Cardiac muscle cell (in vitro differentiated cells and primary cell): ENCODE data around the gene NPY4R. TPM values are rescaled to one million over a fixed set of nuclear protein-coding genes. Genes with fewer than 3 reads are reported as not detected.
"Not testable (repeated sequence)": the region's sequence is repeated elsewhere in the genome, so short reads cannot be mapped to it uniquely, and the experiment has no call there.

Experiments
- DNase-seq, 2 donors: peaks; one replicate each; pipeline versions ENCODE4 v3.0.0 to v3.0.0-alpha.2; 2010 to 2017; ENCODE audit warnings: low read depth in 1 of 2, low spot score in 1 of 2
- H3K27ac ChIP-seq: fragments of 200-600 bp; sonication (generic); 2 replicates; pipeline ENCODE4 v1.5.1; 2016
- H3K27me3 ChIP-seq: fragments of 200-600 bp; sonication (generic); 2 replicates; pipeline ENCODE4 v1.6.0; 2016; ENCODE audit warnings: control low read depth
- H3K36me3 ChIP-seq: fragments of 200-600 bp; sonication (generic); 2 replicates; pipeline ENCODE4 v1.5.1; 2016; ENCODE audit warnings: control low read depth
- H3K4me1 ChIP-seq: fragments of 200-600 bp; sonication (generic); 2 replicates; pipeline ENCODE4 v1.8.1; 2017; ENCODE audit warnings: low read depth, mild to moderate bottlenecking, mixed run types
- H3K4me3 ChIP-seq: fragments of 200-600 bp; sonication (generic); 2 replicates; pipeline ENCODE4 v1.5.1; 2016; ENCODE audit warnings: mild to moderate bottlenecking
- H3K9me3 ChIP-seq: fragments of 200-600 bp; sonication (generic); 2 replicates; pipeline ENCODE4 v1.5.1; 2017; ENCODE audit warnings: low read depth, mild to moderate bottlenecking, control low read depth
- polyA plus RNA-seq: library from polyadenylated mRNA; unstranded; fragments of >200 nt; fragmentation: Nextera tagmentation; extraction: Ambion mirVana; gene quantifications from 2 replicates; pipeline ENCODE4 v1.2.1, GENCODE V29; 2016
- total RNA-seq: library from RNA; depleted of rRNA; stranded (reverse); fragments of >200 nt; gene quantifications from 2 replicates; pipeline ENCODE4 v1.2.3, GENCODE V29; 2016
- TF ChIP-seq, protein P1 (sequence below): IDR thresholded peaks from 2 replicates; pipeline ENCODE4 v1.5.1; 2012; ENCODE audit warnings: low read depth, mild to moderate bottlenecking, low read length

Gene NPY4R, protein sequence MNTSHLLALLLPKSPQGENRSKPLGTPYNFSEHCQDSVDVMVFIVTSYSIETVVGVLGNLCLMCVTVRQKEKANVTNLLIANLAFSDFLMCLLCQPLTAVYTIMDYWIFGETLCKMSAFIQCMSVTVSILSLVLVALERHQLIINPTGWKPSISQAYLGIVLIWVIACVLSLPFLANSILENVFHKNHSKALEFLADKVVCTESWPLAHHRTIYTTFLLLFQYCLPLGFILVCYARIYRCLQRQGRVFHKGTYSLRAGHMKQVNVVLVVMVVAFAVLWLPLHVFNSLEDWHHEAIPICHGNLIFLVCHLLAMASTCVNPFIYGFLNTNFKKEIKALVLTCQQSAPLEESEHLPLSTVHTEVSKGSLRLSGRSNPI
- total RNA-seq (0.39 and 1.2 TPM in 2 replicates), polyA plus RNA-seq (0.22 and 0.52 TPM in 2 replicates)

DNA sequence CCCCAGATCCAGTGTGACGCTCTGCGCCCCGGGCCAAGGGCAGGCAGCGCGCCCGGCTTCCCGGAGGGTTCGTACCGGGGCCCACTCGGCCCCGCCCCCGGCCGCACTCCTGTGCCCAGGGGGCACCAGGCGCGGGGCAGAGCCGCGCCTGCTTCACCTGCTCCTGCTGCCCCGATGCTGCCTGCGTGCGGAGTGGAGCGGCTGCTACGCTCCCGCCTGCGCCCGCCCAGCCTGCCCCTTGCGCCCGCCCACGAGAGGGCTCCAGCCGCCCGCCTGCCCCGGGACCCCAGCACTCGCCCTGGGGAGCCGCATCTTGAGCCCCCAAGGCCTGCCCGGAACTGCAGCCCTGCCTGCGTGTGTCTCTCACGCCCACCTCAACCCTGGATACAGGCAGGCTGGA lies at the start of gene NPY4R:
Gene NPY4R (minus strand): TSS at position 194 of the 400 bp plus-strand sequence. CDS start 3,323 bp downstream, outside the sequence.
- H3K4me1 ChIP-seq, H3K9me3 ChIP-seq, DNase-seq, H3K36me3 ChIP-seq, H3K4me3 ChIP-seq, H3K27ac ChIP-seq, H3K27me3 ChIP-seq: not testable (repeated sequence)

DNA sequence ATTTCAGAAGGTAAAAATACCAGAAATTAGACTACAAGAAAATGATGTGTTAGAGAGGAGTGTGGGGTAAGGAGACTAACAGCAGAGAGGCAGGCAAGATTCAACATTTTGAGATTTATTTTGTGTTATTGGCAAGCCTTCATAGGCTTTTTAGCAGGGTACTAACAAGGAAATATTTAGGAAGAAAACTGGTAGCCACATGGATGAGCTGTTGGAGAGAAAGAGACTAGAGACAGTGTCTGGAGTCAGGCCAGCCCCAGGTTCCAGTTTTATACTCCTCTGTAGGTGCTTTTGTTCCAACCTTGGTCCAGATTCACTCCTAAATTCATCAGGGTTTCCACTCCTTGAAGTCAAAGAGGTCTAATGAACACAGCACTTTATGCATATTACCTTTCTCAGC lies 49.6 kb upstream of the NPY4R start:
- Histone ChIP-seq H3K4me1 (no peaks in the 10 kb centered on the region), H3K9me3 (no peaks in the 10 kb centered on the region), H3K4me3 (no peak overlapping the region), H3K36me3 (no peaks in the 10 kb centered on the region), H3K27ac (no peak overlapping the region), H3K27me3 (no peaks in the 10 kb centered on the region)
- DNase-seq: no peak
- TF ChIP-seq, protein P1, sequence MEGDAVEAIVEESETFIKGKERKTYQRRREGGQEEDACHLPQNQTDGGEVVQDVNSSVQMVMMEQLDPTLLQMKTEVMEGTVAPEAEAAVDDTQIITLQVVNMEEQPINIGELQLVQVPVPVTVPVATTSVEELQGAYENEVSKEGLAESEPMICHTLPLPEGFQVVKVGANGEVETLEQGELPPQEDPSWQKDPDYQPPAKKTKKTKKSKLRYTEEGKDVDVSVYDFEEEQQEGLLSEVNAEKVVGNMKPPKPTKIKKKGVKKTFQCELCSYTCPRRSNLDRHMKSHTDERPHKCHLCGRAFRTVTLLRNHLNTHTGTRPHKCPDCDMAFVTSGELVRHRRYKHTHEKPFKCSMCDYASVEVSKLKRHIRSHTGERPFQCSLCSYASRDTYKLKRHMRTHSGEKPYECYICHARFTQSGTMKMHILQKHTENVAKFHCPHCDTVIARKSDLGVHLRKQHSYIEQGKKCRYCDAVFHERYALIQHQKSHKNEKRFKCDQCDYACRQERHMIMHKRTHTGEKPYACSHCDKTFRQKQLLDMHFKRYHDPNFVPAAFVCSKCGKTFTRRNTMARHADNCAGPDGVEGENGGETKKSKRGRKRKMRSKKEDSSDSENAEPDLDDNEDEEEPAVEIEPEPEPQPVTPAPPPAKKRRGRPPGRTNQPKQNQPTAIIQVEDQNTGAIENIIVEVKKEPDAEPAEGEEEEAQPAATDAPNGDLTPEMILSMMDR: no peak

DNA sequence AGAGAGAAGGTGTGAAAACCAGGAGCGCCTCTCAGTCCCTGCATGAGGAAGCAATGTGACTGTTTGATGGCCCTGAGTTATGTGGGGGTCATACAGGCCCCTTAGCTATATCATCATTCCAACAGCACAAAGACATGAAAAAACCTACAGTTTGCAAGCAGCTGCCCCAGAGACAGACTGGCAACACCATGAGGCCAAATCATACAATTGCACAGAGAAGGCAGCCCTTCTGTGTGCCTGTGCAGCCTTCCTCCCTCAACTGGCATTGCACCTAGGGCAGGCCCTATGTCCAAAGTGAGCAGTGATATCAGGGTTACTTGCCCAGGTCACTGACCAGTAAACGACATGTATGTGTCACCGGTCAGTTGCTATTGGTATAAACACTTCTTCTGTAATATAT lies 49.1 kb upstream of the NPY4R start:
- no peak for DNase-seq
- TF ChIP-seq, protein P1: no peak
- H3K4me1 ChIP-seq: no peaks in the 10 kb centered on the region
- H3K9me3 ChIP-seq: no peaks in the 10 kb centered on the region
- H3K27ac ChIP-seq: no peak overlapping the region
- no peaks in the 10 kb centered on the region for H3K27me3 ChIP-seq
- no peak overlapping the region for H3K4me3 ChIP-seq
- no peaks in the 10 kb centered on the region for H3K36me3 ChIP-seq

DNA sequence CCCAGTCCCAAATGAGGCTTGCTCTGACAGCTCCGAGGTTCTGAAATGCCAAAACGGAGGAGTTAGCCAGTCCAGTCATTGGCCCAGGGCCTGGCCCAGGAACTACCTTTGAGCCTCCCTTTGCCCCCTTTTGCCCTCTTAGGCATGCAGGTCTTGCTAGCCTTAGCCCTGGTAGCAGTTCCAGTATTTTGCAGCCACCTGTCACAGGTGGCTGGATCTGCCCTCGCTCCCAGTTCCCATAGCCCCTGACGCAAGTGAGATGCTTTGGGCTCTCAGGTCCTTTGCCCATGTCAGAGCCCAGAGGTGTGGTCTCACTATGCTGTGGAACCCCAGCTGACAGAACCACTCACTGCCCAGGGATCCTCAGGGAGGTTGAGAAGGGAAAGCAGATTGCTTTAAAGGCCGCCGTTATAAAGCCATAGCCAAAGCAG lies 48.7 kb upstream of the NPY4R start:
- Histone ChIP-seq H3K27me3 (no peaks in the 10 kb centered on the region), H3K4me1 (no peaks in the 10 kb centered on the region), H3K27ac (no peak overlapping the region), H3K4me3 (no peak overlapping the region), H3K9me3 (no peaks in the 10 kb centered on the region), H3K36me3 (no peaks in the 10 kb centered on the region)
- no peak for DNase-seq
- TF ChIP-seq, protein P1: no peak

DNA sequence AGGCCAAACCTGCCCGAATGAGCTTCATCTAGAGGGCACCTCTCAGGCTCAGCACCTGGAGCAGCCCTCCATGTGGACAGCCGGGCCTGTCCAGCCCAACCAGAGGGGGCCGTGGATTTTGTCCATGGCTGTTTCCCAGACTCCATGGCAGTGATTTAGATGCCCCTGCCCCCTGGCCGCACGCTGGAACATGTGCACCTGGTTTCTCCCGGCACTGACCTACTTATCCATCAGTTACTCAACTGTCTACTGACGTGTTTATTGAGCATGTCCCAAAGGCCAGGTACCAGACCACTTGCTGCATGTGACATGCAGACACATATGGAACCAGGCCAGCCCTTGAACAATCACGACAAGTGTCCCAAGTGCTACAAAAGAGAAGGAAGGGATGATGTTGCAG lies 47.6 kb upstream of the NPY4R start:
- not testable (repeated sequence) for H3K4me3 ChIP-seq, H3K9me3 ChIP-seq, DNase-seq, H3K27me3 ChIP-seq, H3K36me3 ChIP-seq, H3K27ac ChIP-seq, H3K4me1 ChIP-seq

DNA sequence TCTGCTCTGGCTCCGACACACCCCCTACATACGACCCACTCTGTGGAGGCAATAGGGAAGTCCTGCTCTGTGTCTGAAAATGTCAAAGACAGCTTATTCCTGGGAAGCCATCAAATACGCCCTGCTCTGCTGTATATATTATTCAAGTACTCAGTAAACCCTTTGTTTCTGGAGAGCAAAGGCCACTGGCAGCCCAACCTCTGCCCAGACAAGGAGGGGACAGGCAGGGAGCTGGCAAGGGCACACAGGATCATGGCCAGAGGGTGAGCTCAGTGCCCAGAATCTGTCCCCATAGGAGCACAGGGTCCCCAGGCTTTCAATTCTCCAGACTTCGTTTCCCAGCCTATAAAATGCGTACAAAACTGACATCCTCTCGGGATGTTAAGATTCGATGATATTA lies 47.0 kb upstream of the NPY4R start:
- not testable (repeated sequence) for H3K9me3 ChIP-seq, H3K27me3 ChIP-seq, DNase-seq, H3K4me1 ChIP-seq, H3K36me3 ChIP-seq, H3K27ac ChIP-seq, H3K4me3 ChIP-seq

DNA sequence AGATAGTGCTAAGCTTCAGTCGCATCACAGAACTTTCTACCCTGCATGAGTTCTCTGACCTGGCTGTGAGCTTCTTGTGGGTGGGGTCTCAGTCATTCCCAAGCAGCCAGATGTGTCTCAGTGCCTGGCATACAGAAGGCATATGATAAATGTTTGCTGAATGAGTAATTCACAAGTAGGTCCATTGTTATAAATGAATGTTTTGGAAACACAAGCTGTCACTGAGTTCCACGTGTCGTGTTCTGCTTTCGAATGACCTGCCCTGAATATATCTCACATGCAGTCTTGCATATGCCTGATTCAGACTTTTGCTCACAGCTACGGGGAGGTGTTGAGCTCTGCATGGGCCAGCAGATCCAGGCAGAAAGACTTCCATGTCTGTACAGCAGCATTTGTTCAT lies 46.2 kb upstream of the NPY4R start:
- not testable (repeated sequence) for H3K27ac ChIP-seq, H3K4me3 ChIP-seq, H3K36me3 ChIP-seq, H3K4me1 ChIP-seq, H3K27me3 ChIP-seq, DNase-seq, H3K9me3 ChIP-seq

DNA sequence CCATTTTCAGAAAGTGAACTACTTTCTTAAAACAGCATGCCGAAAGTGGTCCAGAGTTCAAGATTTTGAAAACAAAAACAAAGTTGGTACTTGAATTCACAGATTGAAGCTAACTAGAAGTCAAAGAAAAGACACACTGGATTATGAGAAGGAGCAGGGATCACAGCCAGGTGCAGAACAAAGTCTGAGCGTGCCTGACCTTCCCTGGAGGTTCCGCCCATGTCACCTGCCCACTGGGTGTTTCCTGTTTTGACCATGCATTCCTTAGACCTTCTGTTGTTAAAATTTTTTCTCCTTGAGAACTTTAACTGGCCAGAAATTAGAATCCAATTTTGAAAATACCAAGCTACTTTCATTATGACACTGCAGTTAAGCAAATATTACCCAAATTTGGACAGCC lies 34.2 kb upstream of the NPY4R start:
- DNase-seq, H3K27ac ChIP-seq, H3K4me1 ChIP-seq, H3K4me3 ChIP-seq, H3K9me3 ChIP-seq, H3K36me3 ChIP-seq, H3K27me3 ChIP-seq: not testable (repeated sequence)

DNA sequence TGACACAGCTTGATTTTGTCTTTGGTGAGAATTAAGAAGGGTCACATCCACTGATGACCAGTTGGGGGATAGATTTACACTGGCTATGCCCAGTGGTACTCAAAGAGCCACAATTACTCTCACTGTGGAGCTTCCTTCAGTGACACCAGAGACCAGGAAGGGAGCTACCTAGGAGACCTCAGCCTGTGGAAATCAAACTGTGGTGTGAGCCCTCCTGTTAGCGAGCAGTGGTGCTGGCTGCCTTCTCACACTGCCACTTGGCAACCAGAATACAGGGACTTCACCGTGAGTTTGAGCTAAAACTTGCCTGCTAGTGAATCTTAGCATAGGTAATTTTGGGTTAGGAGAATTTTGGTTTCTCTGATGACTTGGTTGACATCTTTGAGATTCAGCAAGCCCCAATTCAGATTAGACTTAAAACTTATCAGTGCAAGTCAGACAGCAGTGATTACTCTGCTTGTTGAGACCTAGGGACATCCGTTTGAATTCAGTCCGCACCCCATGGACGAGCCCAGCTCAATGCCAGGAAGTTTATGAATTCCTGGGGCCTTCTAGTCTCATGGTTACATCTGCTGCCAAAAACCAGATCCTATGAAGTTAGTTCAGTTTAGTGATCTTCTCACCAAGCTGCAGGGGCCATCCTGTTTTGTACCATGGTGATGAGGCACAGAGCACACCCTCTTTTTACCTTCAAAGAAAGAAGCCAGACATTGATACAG lies 33.4 kb upstream of the NPY4R start:
- not testable (repeated sequence) for H3K27me3 ChIP-seq, H3K9me3 ChIP-seq, H3K36me3 ChIP-seq, H3K4me3 ChIP-seq, DNase-seq, H3K27ac ChIP-seq, H3K4me1 ChIP-seq

DNA sequence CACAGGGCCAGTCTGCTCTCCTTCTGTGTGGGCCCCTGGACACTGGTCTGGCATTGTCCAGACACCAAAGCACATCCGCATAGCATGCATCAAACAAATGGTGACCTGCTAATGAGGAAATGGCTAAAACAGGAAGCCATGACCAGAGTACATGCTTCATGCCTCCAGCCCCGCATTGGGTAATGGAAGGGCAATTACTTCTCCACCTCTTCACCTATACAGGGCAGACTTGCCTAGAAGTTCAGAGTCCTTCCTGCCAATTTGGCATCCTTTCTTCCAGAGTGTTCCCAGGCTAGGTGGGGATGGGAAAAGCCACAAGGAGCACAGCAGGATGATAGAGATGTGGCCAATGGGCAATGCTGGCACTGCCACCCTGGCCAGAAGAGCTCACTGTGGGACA lies 32.1 kb upstream of the NPY4R start:
- not testable (repeated sequence) for H3K27me3 ChIP-seq, H3K36me3 ChIP-seq, H3K4me1 ChIP-seq, DNase-seq, H3K9me3 ChIP-seq, H3K4me3 ChIP-seq, H3K27ac ChIP-seq

DNA sequence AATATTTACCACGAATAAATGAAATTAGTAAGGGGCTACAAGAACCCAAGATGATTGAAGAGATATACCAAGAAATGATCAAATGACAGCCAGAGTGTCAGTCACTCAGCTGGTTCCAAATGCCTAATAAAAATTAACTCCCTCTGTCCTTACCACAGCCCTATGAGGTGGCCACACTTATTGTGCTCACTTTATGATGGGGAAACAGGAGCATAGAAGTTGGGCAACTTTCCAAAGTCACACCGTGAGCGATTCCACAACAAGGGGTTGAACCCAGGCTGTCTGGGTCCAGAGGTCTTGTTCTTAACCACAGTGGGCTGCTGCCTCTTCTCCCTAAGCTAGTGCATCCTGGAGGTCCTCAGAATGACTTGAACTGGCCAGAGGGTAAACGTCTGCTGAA lies 31.6 kb upstream of the NPY4R start:
- H3K4me3 ChIP-seq, H3K9me3 ChIP-seq, H3K4me1 ChIP-seq, DNase-seq, H3K36me3 ChIP-seq, H3K27me3 ChIP-seq, H3K27ac ChIP-seq: not testable (repeated sequence)
